Midbrain (tissue), 1 donor: ENCODE results near the gene RNASEH1.

Experiments
- DNase-seq: peaks from one replicate; lab custom pipeline; 2025; lab: John Stamatoyannopoulos, UW

RNASEH1 gene

DNA sequence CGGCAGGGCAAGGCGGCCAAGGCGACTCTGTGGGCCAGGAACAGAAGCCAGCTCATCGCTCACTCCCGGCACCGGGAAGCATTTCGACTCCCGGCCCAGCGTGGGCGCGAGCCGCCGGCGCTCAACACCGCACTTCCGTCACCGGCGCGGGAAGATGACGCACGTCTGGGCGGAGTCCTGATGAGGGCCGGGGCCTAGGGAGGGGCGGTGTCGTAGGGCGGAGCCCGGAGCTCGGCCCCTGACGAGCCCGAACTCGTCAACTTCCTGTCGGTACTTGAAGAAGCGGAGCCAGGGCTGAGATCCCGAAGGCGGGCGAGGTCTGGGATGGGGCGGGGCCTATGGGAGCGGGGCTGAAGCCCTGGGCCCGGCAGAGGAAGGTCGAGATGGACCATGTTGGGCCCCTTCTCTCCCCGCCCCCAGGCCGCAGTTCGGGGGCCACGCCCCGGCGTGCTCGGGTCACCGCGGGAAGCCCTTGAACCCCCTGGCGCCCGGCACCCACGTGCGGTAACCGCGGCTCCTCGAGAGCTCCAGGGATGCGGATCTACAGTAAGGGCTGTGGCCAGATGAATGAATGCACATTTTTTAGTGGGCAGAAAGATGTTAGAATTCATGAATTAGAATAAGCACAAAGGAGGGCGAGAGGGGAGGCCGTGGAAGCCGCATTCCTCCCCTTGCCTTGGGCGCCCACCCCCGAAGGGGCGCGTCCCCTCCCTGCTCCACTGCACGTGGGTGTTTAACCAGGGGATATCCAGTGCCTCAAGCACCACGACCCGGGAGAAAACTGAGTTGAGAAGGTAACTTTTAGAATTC, at the start of gene RNASEH1:
Gene RNASEH1 (minus strand): TSS at position 129 of the 810 bp plus-strand sequence. CDS start 73 bp downstream, at position 56.
- peak; percentile 97 for DNase-seq

DNA sequence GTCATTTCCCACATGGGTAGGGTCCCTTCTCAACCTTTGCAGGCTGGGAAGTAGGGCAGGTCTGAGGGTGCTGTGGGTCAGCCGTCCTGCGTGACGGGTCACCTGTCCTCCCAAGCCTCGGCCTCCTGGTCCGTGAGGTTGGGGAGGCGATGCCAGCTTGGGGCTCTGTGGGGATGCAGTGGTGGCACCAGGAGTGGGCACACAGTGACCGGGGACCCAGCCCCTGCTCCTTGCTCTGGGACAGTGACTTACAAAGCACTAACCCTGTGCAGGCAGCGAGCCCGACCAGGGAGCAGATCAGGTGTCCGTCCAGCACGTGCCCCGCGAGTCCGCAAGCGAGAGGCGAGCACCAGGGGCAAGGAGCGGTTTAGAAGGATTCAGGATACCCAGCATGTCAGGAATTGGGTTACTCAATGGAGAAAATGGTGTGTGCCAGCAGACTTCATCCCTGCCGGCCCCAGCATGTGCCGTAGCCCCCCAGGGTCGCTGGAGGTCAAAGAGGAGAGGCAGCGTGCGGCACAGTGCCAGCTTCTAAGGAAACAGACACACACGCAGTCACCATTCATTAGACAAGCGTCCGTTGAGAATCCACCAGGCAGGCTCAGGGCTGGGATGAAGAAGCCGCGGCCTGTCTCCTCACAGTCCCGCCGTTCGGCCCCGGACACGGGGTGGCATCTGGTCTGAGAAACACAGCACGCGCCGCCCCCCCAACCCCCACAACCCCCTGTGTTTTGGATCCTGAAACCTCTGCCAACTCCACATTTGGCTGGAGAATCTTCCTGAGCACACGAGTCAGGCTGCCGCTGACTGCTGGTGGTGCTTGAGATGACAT, 48.5 kb upstream of the RNASEH1 start:
- DNase-seq: no peak

DNA sequence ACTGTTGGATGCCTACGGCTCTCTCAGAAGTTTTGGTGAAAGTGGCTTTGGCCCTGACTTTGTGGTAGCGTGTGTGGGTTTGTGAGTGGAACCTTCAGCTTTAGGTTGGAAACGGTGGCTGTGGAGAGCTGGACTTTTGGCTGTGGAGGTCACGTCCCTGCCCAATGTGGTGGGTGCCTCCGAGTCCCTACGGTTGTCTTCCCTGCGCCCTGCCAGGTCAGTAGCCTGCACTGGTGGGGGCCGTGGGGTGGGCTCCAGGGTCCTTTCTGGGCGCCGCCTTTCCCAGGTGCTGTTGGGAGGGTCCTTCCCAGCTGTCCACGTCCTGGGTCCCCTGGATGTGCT, 47.9 kb upstream of the RNASEH1 start:
- no peak for DNase-seq

DNA sequence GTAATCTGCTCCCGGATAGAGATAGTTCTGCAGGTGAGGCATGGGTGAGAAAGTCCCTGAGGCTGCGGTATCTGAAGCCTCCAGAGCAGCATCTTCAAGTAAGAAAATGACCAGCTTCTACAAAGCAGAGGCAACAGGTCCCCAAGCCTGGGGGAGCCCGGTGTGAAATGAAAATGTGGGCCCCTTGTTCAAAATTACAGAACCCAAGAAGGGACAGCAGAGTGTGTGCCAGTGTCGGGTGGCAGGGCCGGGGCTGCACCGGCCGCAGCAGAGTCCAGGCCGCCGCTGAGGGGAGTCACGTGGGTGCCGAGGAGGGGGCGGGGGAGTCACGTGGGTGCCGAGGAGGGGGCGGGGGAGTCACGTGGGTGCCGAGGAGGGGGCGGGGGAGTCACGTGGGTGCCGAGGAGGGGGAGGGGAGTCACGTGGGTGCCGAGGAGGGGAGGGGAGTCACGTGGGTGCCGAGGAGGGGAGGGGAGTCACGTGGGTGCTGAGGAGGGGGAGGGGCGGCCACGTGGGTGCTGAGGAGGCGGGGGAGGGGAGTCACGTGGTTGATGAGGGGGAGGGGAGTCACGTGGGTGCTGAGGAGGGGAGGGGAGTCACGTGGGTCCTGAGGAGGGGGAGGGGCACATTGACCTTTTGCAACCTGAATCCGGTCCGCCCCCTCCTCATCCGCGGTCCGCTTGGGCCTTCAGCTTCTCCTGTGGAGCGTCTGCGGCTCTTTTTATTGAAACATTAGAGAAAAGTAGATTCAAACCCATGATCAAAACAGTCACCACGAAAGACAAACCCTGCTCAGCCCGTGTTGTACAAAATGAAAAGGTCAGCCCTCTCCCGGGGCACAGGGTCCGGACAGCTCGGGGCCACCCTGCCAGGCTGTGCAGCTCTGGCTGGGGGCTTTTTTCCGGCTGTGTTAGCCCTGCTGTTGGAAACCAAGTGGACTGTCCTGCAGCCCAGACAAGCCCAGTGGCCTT, 47.1 kb upstream of the RNASEH1 start:
- no peak for DNase-seq

DNA sequence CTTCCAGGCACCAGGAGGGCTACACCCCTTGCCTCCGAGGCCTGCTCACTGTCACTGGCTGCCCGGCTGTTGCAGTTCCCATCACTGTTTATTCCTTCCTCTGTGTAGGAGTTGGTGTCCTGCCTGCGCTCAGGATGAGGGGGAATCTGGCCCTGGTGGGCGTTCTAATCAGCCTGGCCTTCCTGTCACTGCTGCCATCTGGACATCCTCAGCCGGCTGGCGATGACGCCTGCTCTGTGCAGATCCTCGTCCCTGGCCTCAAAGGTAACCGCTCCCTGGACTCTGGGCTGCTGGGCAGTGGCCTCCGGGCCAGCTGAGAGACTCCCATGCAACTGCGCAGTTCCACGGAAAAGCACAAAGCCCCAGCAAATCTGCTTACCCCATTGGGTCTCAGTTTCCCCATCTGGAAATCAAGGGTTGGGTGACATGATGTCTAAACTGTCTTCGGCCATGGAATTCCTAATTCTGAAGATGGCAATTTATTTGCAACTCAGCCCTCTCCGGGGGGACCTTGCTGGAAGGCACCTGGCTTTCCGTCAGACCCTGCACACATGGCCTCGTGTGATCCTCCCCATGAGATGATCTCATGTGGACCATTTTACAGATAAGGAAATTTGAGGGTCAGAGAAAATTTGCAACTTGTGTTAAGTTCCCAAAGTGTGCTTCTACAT, 46.2 kb upstream of the RNASEH1 start:
- DNase-seq: no peak

- no peak for DNase-seq
Measured at GRCh38 chr2:3603536-3604206, 45.5 kb upstream of the RNASEH1 start.

DNA sequence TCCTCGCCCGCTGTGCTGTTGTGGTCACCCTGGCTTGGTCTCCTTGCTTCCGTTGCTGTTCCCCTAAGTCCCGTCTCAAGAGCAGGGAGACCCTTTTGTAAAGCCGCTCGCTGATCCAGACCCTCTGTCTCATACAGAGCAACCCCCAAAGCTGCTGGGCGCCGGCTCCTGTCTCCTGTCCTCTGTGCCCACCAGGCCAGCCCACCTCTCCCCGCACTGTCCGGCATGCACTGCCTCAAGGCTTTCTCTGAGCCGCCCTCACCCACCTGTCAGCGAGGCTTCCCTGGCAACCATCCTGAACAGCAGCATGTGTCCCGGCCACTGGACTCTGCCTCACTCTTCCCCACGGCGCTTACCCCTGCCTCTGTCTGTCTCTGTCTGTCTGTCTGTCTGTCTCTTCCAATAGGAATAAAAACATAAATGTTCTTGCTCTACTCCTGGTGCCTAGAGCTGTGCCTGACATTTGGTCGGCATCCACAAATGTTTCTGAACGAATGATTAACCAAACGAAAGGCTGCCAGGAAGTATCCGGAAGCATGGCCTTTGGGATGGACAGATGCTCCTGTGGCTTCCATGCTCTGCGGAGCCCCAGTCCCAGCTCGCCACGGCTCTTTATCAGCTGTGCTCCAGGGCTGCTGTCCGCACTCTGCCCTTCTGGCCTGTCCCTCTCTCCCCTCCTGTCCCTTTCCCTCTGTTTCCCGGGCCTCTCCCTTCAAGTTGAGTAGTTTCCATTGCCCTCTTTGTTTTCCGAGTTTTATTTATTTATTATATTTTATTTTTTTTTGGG, 44.6 kb upstream of the RNASEH1 start:
- no peak for DNase-seq

DNA sequence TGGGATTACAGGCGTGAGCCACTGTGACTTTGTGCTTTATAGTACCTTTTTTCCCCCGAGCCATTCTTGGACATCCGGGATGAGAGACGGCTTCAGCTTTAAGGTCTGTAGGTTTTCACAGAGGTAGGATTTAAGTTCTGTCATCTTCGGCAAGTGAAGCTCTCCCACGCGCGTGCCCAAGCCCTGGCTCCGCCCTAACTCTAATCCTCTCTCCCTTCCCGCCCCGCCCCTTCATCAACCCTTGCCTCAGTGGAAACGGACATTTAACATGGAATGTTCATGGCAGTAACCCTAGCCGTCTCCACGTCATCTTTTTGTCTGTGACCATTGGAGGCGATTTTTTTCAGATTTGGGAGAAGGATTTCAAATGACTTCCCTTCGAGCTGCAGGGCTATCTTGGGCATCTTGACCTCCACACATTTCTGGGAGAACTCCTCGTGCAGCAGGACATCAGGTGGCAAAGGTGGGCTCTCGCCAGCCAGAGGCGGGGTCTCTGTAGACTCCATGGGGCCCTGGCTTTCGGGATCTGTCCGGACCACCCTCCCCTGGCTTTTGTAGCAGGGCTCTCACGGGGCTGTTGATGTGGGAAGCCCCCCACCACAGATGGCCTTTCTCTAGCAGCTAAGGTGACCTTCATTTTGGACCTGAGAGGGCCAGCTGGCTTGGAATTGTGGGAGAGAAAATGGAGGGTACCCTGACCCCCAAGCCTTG, 43.6 kb upstream of the RNASEH1 start:
- no peak for DNase-seq

GRCh38 chr2:3600256-3600855, 42.2 kb upstream of the RNASEH1 start:
- no peak for DNase-seq

- DNase-seq: no peak
Measured at GRCh38 chr2:3598912-3599854, 41.0 kb upstream of the RNASEH1 start.

- DNase-seq: no peak
Measured at GRCh38 chr2:3598197-3598910, 40.2 kb upstream of the RNASEH1 start.

- no peak for DNase-seq
Measured at GRCh38 chr2:3597567-3597966, 39.4 kb upstream of the RNASEH1 start.

- DNase-seq: no peak
Measured at GRCh38 chr2:3596901-3597417, 38.8 kb upstream of the RNASEH1 start.

GRCh38 chr2:3595985-3596384, 37.9 kb upstream of the RNASEH1 start:
- DNase-seq: no peak

DNA sequence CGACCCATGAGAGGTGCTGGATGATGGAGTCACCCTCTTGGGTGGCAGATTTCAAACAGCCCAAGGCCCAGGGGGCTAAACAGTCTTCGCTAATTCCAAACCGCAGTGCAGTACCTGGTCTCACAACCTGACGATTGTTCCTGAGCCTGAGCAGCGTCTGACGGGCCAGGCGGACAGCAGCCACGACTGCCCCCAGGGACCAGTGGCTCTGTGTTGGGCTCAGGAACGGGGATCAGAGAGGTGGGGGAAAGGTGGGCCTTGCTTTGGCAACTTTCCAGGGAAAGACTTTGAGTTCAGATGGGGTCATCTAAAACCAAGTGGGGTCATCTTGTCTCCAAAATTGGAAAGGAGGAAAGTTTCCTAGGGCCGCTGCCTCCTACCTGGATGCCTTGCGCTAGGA, 37.3 kb upstream of the RNASEH1 start:
- no peak for DNase-seq

DNA sequence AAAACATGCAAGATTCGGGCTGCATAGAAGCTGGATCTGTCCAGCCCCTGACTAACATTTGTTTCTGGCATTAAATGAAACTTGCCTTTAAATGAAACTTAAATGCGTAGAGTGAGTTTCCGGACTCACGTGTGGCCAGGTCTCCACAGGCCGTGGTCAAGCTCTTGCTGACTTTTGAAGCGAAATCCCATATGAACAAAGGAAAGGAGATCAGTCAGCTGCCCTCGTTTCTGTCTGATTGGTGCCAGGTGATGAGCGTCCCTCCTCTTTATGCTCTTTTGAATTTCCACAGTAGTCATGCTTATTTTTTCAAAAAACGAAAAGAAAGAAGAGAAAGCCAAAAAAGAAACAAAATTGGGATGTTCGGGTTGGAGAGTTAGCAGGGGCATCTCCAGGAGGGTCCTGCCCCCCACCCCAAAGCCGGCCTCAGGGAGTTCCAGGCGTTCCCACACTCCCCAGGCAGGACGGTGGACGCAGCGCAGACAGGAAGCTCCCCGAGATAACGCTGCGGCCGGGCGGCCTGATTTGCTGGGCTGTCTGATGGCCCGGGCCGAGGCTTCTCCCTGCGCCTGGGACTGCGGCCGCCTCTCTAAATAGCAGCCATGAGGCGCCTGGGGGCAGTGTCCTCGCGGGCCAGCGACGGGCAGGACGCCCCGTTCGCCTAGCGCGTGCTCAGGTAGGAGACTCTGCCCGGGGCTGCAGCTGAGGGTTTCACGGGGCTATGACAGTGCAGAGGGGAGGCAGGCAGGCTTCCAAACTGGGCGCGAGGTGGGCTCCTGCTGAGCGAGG, 36.6 kb upstream of the RNASEH1 start, which contains the start of gene COLEC11:
Gene COLEC11 (plus strand): TSS at position 620 of the 789 bp plus-strand sequence. CDS start 9,229 bp downstream, outside the sequence.
- no peak for DNase-seq
